GM19328 (cell line): ENCODE results near the gene PIGB.
"Not testable (repeated sequence)": the region's sequence is repeated elsewhere in the genome, so short reads cannot be mapped to it uniquely, and the experiment has no call there.

ENCODE experiments used
- ATAC-seq: cut with Tn5 transposase; IDR thresholded peaks from one replicate; pipeline ENCODE4 v1.9.1; 2021; ENCODE audit warnings: mild to moderate bottlenecking, moderate library complexity; ENCODE audit not compliant: unreplicated experiment

The PIGB gene

DNA sequence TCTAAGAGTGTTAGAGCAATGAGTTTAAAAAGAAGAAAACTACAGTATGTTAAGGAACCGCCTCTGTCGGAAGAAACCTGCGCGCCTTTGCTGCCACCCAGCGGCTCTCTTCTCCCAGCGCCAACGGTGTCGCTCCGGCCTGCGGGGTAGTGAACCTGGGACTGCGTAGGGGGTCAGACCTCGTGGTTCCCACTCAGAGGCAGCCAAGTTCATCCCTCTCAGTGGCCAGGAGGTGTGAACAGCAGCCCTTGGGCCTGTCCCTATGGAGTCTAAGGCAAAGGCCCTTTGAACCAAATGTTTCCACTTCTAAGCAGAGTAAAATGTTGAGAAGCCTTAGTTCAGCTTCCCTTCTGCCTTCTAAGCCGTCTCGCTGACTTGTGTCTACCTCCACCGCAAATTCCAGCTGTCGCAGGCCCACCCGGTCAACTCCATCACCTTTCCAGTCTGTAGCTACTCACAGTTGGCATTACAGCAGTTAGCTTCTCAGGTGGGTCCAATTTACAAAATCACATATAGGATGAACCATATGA, 28.4 kb upstream of the PIGB start:
- peak; percentile 67 for ATAC-seq

DNA sequence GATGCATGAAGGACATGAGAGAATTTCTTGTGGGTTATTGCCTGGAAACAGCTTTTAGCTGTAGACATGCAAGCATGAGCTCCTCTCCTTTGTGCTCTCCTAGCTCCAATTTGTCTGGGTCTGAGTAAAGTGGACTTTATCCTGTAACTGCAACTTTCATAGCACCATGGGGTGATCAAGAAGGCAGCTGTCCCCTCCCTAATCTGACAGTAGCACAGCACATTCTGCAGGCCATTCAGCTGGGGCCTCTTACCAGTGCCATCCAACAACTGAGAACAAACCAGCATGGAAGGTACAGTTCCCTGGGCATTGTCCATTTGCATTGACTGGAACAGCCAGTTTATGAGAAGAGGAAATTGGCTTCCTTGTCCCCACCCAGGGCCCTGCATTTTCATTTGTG, 21.7 kb upstream of the PIGB start:
- no peak for ATAC-seq

DNA sequence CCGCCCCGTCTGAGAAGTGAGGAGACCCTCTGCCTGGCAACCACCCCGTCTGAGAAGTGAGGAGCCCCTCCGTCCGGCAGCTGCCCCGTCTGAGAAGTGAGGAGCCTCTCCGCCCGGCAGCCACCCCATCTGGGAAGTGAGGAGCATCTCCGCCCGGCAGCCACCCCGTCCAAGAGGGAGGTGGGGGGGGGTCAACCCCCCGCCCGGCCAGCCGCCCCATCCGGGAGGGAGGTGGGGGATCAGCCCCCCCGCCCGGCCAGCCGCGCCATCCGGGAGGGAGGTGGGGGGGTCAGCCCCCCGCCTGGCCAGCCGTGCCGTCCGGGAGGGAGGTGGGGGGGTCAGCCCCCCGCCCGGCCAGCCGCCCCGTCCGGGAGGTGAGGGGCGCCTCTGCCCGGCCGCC, 16.2 kb upstream of the PIGB start:
- not testable (repeated sequence) for ATAC-seq

DNA sequence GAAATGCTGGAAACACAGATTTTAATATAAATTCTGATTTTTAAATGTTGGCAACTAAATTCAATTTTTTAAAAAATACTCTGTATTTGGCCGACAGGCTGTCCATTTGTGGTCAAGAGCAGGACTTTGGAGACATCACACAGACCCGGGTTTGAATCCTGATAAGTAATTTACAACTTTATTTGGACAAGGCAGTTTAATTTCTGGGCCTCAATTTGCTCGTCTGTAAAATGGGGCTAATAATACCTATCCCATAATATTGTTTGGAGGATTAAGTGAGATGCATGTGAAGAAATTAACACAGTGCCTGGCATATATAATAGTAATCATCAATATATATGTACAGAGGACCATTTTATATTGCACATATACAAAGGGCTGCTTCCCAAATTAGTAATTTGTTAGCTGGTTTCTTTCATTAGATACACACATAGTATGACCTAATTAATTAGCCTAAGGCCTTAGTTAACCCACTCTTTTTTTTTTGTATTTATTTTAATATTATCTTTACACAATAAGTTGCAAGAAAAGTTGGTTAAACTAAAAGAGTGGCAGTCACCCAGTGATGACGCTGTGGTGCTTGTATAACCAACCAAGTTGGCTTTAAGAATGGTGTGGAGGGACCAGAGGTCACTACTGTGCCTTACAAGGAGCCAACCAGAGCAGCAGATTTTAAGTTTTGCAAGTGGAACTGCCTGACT, 665 bp downstream of the PIGB start:
- no peak for ATAC-seq

DNA sequence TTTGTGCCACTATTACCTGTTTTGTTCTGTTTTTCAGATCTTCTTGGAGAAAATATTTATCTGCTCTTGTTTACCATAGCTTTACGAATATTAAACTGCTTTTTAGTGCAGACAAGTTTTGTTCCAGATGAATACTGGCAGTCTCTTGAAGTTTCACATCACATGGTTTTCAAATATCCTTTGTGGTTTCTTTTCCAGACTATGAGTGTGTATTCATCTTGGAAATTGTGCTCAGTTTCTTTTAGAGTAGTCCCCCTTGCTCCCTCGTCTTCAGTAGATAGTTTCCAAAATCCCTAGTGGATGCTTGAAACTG, 1.2 kb downstream of the PIGB start:
- no peak for ATAC-seq

DNA sequence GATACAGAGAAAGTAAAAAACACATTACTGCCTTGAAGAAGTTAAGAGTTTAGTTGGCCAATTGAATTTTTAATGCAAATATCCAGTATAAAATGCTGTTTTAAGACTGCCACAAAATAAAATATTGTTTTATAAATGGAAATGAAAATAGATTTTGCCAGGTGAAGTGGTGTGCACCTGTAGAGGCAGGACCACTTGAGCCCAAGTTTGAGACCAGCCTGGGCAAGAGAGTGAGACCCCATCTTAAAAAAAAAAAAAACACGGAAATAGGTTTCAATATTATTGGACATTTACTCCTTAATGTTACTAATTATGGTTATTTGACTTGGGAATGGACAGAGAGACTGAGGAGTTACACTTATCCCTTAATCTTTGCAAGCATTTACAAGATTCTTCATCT, 1.9 kb downstream of the PIGB start:
- ATAC-seq = no peak

DNA sequence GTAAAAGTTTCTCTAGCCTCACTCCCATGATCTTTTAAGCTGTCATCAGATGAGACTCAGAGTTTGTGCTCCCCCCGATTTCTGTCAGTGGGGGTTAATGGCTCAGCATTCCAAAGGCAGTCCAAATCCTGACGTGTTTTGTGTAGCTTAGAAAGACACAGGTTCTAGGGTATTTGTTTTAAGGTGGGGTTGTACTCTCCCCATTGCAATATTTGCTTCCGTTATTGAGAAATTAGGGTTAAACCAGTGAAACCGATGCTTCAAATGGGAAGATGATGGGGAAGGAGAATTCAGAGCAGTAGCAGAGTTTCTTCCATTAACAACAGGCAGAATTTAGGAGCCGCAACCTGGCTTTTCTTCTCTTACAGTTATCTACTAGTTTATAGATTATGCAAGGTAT, 3.4 kb downstream of the PIGB start:
- ATAC-seq = no peak

DNA sequence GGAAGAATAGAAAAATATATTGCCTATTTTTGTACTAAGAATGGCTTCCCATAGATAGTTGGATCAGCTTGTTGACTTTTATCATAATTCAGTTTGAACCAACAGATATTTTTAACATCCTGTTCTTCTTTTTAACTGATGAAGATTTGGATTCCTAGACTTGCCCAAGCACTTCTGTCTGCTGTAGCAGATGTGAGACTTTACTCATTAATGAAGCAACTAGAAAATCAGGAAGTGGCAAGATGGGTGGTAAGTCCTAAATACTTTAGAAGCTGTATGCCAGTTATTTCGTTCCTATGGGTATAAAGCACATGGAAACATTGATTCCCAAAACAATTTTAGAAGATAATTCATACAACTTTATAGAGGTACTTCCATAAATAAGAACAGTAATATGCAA, 8.4 kb downstream of the PIGB start:
- ATAC-seq = no peak

DNA sequence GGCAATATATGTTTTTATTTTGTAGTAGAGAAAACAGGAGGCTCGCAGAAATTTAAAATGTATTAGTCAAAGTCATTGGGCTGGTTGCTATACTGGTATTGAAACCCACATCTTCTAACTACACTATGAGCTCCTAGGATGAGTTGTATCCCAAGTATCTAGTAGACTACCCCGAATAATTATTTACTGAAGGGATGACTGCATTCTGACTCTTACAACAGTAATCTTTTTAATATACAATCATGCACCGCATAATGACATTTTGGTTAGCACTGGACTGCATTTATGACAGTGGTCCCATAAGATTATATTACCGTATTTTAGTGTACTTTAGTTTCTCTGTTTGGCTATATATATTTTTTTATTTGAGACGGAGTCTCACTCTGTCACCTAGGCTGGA, 15.3 kb downstream of the PIGB start:
- ATAC-seq = no peak

DNA sequence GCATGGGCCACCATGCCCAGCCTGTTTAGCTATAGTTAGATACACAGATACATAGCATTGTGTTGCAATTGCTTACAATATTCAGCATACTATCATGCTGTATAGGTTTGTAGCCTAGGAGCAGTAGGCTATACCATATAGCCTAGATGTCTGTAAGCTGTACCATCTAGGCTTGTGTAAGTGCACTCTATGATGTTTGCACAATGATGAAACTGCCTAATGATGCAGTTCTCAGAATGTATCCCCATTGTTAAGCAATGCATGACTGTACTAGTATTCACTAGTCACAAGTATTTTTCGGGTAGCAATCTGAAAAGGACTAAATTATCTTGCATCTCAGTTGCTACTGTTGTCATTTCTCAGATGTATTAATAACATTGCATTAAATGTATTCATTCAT, 16.0 kb downstream of the PIGB start:
- no peak for ATAC-seq

DNA sequence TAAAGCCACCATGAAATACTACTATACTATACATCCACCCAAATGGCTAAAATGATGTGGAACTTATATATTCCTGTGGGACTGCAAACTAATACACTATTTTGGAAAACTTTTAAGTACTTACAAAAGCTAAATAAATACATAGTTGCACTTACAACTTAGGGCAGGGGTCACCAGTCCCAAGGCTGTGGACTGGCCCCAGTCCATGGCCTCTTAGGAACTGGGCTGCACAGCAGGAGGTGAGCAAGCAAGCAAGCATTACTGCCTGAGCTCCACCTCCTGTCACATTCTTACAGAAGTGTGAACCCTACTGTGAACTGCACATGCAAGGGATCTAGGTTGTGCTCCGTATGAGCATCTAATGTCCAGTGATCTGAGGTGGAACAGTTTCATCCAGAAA, 18.1 kb downstream of the PIGB start:
- ATAC-seq = no peak

DNA sequence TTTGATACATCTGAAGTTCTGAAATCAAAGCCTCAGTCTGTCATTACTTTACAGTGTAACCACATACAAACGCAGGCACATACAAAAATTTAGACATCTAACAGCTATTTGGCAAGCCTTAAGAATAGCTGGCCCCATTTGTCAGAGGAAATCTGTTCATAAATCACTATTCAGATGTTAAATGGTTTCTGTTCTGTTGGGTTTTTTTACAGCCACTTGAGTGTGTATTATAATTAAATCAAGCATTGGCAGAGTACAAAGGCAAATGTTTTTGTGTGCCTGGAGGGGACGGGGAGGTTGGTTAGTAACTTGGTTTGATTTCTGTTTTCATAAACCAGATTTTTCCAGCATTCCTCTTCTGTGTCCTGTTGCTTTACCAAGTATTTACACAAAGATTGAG, 24.1 kb downstream of the PIGB start:
- no peak for ATAC-seq

DNA sequence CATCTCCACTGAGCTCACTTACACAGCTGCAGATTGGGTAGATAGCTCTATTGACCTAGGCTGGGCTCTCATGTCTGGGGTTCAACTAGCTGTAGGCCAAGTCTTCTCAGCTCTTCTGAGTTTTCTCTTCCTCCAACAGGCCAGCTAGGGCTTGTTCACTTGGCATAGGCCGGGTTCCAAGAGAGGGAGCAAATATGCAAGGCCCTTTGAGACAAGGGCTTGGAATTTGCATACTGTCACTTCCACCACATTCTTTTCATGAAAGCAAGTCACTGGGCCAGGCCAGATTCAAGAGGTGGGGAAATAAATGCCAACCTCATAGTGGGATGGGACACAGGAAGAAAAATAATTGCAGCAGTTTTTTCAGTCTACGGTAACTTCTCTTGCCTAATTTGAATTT, 25.2 kb downstream of the PIGB start:
- ATAC-seq = no peak

DNA sequence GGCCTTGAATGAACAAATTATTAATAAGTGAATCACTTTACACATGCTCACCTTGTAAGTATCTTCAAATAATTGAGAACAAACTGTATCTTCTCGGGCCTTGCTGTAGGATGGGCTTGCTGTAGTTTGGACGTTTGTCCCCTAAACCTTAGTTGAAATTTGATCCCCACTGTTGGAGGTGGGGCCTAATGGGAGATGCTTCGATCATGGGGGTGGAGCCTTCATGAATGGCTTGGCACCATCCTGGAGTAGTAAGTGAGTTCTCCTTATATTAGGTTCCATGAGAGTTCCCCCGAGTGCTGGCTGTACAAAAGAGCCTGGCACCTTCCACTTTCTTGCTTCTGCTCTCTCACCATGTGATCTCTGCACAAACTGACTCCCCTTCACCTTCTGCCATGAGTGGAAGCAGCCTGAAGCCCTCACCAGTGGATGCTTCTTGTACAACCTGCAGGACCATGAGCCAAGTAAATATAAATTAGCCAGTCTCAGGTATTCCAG, 29.3 kb downstream of the PIGB start:
- ATAC-seq = no peak

DNA sequence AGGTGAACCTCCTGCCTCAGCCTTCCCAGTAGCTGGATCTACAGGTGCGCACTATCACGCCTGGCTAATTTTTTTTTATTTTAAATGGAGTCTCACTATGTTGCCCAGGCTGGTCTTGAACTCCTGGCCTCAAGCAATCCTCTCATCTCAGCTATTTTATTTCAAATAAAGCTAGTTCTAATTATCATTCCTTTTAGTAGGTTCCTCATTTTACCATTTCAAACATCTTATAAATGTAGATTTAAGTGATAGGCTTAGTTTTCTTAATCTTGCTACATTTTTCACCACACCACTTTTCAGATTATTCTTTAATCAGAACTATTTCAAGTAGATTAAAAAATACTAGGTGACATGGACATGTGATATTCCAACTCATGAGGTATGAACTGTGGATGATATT, 30.3 kb downstream of the PIGB start:
- ATAC-seq = no peak

DNA sequence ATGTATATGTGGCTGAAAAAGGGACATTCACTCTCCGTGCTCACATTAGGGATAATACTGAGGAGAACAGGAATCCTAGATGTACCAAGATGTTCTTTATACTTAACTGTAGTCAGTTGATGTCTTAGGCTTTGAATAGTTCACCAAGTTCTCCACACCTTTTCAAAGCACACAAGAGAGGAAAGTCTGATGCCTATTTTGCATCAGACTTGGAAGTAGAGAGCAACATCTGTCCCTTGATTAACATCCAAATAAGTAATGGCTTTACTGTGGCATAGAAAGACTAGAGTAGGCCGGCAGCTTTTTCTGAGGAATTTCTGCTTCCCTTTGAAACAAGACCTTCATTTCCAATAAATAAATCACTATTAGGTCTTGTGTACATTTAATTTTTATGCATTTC, 34.0 kb downstream of the PIGB start:
- ATAC-seq = no peak

DNA sequence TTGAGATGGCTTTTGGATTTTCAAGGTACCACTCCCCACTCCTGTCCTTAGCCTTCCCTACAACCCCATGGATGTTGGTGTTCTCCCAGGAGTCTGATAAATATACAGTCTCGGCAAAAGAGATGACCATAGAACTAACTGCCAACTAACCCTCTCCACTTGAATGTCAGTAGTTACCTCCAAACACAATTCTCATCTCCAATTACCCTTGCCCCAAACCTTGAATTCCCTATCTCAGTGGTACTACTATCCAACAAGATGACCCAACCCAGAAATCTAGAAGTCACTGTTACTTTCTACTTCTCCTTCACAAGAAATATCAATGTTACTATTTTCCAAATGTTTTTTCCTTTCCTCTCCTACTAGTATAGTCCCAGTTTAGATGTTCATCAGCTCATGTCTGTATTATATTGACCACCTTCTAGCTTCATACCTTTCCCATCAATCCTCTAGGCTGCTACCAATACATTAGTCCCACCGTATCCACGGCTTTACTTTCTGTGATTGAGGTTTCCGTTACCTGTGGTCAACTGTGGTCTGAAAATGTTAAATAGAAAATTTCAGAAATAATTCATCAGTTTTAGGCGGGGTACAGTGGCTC, 38.1 kb downstream of the PIGB start:
- ATAC-seq = no peak

DNA sequence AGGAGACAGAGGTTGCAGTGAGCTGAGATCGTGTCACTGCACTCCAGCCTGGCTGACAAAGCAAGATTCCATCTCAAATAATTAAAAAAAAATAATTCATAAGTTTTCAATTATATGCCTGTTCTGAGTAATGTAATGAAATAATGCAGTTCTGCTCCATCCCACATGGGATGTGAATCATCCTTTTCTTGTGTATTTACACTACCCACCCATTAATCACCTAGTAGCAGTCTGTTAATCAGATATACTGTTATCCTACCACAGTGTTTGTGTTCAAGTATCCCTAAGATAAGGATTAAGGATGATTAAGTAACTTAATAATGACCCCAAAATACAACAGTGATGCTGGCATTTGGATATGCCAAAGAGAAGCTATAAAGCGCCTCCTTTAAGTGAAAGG, 38.8 kb downstream of the PIGB start:
- ATAC-seq = no peak

DNA sequence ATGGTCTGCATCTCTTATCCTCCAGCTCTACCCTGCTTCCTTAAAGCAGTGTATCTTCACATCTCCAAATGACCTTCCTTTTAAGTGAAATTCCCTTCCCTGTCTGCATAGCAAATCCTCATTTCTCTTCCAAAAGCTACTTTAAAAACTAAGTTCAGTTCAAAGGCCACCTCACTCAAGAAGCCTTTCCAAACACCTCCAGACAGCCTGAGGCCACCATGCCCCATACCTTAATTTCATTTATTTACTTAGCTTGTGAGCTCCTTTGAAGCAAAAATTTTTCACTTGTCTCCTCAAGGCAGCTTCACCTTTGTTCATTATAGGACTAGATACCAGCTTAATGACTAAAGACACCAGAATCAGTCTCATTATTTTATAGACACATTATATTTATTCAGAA, 39.4 kb downstream of the PIGB start:
- no peak for ATAC-seq

DNA sequence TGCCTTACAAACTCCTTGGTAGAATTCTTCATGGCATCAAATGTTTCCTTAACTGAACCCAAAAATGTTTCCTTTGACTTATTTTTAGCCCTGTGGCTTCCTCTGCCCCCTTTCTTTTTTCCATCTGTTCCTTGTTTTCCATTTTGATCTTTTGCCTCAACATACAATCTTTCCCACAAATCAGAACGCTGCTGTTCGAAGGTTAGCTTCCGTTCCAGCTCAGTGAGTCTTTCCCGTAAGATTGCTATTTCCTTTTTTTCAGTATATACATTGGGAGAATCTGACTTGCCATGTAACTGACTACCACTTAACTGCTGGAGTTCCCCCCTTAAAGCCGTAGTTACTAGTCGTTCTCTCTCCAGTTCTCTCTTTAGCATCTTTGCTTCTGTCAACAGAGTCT, 41.2 kb downstream of the PIGB start:
- ATAC-seq = no peak

DNA sequence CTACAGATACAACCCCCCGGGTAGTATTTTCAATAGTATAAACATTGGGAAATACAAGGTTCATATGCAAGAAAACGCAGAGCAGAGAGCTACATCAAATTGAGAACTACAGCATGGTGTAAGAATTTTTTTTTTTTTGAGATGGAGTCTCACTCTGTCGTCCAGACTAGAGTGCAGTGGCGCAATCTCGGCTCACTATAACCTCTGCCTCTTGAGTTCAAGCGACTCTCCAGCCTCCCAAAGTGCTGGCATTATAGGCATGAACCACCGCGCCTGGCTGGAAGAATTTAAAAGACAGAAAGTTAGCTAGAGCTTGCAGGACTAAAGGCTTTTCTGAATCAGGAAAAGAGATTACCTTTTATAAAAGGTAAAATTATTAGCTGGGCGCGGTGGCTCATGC, 42.0 kb downstream of the PIGB start:
- no peak for ATAC-seq

DNA sequence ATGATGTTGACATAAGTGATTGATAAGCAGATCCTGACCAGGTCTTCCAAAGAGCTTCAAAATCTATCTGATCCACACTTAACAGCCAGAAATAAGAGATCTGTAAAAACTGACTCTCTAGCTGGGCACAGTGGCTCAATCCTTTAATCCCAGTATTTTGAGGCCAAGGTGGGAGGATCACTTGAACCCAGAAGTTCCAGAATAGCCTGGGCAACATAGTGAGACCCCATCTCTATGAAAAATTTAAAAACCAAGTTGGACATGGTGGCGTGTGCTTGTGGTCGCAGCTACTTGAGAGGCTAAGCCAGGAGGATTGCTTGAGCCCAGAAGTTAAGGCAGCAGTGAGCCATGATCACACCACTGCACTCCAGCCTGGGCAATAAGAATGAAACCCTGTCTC, 43.6 kb downstream of the PIGB start:
- no peak for ATAC-seq

DNA sequence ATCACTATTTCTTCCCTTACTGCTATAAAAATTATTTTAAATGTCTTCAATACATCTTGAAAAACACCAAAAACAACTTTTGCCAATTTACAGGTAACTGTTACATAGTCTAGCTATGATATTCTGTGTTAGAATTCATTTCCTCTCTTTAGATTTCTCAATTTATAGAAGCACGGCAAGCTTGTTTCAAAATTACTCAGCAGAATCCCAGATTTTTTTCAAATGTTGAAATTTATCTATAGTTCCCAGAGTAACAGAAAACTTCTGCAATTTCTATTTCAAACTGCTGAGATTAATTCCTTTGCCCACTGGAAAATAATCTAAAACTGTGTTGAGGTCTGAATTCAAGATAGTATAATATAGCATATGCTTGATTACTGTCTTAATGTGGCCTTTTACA, 48.0 kb downstream of the PIGB start:
- no peak for ATAC-seq
